Gastroesophageal sphincter (tissue), 3 donors: ENCODE results near the gene SPDYE1.
A peak's percentile ranks its signal among the peaks of the same experiment; 100 is the strongest.
"Not testable (repeated sequence)": the region's sequence is repeated elsewhere in the genome, so short reads cannot be mapped to it uniquely, and the experiment has no call there.

ENCODE experiments used
- CTCF ChIP-seq, 4 experiments: fragments of 200-600 bp in 2 of 4; fragments of 450-650 bp in 2 of 4; sonication (generic) in 1 of 4; IDR thresholded peaks; one replicate each; pipeline ENCODE4 v1.5.1; 2017 to 2019; ENCODE audit warnings: antibody characterized with exemption in 4 of 4, mild to moderate bottlenecking in 2 of 4, moderate library complexity in 2 of 4
- EP300 ChIP-seq: sonication (generic); formaldehyde crosslinking; IDR thresholded peaks from one replicate; pipeline ENCODE4 v1.6.1; 2017; ENCODE audit warnings: antibody characterized with exemption, mild to moderate bottlenecking
- POLR2A ChIP-seq, 2 donors: fragments of 450-650 bp; IDR thresholded peaks; one replicate each; pipeline ENCODE4 v1.6.1; 2017; ENCODE audit warnings: antibody characterized with exemption in 2 of 2, mild to moderate bottlenecking in 2 of 2, moderate library complexity in 1 of 2
- POLR2AphosphoS5 ChIP-seq: sonication (generic); formaldehyde crosslinking; IDR thresholded peaks from one replicate; pipeline ENCODE4 v1.6.1; 2017; ENCODE audit warnings: antibody characterized with exemption

- peak in 1 of 4 experiments; percentile 72 for TF ChIP-seq CTCF (IDR thresholded peaks at IDR 0.05)
- not testable (repeated sequence) for TF ChIP-seq POLR2A (IDR thresholded peaks at IDR 0.05); POLR2AphosphoS5; EP300
These were observed 11.5 kb upstream of the SPDYE1 start for GRCh38 chr7:43985904-43986864.
